Fibroblast of villous mesenchyme (primary cell): Measurements from ENCODE around the gene ADAMTS12. TPM values are rescaled to one million over a fixed set of nuclear protein-coding genes. Genes with fewer than 3 reads are reported as not detected.

ENCODE experiments used
- DNase-seq: peaks from one replicate; pipeline ENCODE4 v3.0.0-alpha.2; 2010; ENCODE audit warnings: low read depth
- H3K4me3 ChIP-seq: 2 replicates; pipeline ENCODE4 v1.5.1; 2011; ENCODE audit warnings: low read depth, mild to moderate bottlenecking, low read length
- total RNA-seq: library from RNA; depleted of rRNA; stranded (reverse); fragments of >200 nt; gene quantifications from 2 replicates; pipeline ENCODE4 v1.2.3, GENCODE V29; 2012
- TF ChIP-seq, protein P1 (sequence below): IDR thresholded peaks from 2 replicates; pipeline ENCODE4 v1.5.1; 2012; ENCODE audit warnings: low read depth, mild to moderate bottlenecking, low read length; ENCODE audit not compliant: insufficient read depth

Gene ADAMTS12
- total RNA-seq, 1 donor: 94.1 TPM

DNA sequence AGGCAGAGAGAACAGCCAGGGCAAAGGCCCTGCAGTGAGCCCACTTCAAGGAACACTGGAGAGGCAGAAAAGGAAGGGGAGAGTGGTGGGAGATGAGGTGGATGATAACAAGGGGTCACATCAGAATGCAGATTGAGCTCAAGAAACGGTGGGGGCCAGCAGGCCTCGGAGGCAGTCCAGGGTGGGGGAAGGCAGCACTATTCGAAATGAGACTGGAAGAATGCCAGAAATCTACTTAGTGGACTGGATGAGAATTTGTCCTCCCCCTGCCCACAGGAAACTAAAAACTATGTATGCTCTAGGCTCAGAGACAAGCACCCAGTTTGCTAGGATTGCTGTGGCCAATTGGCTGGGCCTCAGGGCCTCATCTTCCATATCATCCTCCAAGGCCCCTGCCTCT, 148.7 kb downstream of the ADAMTS12 start:
- TF ChIP-seq, protein P1, sequence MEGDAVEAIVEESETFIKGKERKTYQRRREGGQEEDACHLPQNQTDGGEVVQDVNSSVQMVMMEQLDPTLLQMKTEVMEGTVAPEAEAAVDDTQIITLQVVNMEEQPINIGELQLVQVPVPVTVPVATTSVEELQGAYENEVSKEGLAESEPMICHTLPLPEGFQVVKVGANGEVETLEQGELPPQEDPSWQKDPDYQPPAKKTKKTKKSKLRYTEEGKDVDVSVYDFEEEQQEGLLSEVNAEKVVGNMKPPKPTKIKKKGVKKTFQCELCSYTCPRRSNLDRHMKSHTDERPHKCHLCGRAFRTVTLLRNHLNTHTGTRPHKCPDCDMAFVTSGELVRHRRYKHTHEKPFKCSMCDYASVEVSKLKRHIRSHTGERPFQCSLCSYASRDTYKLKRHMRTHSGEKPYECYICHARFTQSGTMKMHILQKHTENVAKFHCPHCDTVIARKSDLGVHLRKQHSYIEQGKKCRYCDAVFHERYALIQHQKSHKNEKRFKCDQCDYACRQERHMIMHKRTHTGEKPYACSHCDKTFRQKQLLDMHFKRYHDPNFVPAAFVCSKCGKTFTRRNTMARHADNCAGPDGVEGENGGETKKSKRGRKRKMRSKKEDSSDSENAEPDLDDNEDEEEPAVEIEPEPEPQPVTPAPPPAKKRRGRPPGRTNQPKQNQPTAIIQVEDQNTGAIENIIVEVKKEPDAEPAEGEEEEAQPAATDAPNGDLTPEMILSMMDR: no peak
- no peak overlapping the region for H3K4me3 ChIP-seq
- DNase-seq: no peak

DNA sequence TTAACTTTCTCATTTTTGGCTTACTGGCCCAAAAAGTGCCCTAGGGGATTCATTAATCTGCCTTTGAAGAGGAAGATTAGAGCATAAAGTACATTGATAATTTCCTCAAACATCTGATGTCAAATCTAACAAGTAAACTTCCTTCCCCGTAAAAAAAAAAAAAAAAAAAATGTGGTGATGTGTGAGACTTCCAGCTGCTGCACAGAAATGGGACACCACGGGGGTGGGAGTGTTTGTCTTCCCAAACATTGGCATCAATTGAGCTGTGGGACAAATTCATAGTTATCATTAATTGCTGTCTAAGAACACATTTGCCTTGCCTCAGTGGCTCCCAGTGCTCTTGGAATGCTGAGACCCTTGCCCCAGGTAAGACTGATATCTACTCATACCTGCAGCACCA, 149.6 kb downstream of the ADAMTS12 start:
- H3K4me3 ChIP-seq: no peak overlapping the region
- no peak for DNase-seq
- TF ChIP-seq, protein P1: no peak

DNA sequence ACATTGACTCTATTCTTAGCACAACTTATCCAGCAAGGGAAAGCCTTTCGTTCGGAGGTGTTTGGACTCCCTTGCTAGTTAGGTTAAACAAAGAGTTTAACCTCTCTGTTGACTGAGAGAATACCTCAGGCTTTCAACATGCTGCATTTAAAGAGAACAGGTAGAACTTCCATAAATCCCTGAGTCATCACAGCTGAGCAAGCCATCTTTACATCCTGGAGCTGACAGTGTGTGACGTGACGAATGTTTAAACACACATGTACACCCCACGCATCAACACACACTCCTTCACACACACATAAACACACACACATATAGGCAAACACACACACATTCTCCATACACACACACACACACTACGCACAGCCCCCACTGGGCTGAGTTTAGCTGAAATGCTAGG, 152.8 kb downstream of the ADAMTS12 start:
- DNase-seq: no peak
- TF ChIP-seq, protein P1: no peak
- H3K4me3 ChIP-seq: no peak overlapping the region

DNA sequence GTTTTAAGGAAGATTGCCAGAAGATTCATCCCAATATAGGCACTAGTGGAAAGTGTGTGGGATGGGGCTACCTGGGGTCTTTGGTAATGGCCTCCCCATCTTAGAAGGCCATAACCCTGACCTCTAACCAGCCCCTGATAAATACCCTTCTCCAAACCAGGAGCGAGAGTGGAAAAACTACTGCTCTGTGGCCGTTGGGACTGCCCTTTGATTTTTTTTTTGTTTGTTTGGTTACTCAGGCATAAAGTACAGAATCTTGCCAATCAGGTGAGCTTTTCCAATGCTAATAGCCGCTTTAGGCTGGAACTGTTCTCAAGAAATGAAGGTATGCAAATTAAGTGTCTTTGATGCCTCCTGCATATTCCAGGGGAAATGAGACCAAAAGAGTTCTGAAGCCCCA, 153.7 kb downstream of the ADAMTS12 start:
- H3K4me3 ChIP-seq: no peak overlapping the region
- DNase-seq: no peak
- TF ChIP-seq, protein P1: no peak

DNA sequence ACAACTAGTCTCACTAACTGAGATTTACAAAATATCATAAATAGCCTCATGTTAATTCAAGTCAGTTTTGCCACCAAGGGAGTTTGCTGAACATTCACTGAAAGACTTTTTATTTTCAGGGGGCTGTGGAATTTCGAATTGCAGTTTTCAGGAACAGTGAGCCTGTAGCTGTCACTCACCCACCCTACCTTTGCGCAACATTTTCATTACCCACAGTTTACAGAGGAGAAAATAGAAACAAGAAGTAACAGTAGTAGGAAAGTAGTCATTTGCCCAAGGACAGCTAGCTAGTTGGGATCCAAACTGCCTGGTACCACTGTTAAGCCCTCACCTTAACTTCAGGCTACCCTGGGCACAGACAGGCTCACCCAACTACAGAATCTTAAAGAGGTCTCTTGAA, 154.1 kb downstream of the ADAMTS12 start:
- TF ChIP-seq, protein P1: no peak
- DNase-seq: peak; percentile 25

DNA sequence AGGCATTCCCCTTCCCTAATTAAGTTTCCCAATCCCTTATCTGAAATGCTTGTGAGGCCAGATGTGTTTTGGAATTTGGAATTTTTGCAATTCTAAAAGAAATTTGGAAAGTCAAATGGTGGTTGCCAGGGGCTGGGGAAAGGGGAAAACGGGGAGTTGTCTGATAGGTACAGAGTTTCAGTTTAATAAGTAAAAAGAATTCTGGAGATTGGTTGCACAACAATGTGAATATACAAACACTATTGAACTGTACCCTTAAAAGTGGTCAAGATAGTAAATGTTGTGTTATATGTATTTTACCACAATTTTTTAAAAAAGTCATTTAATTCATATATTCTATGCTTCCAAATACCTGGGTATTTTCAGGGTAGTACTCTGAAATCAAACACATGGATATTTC, 154.5 kb downstream of the ADAMTS12 start:
- H3K4me3 ChIP-seq: no peak overlapping the region
- peak; percentile 34 for DNase-seq
- TF ChIP-seq, protein P1: no peak

More for the DNA sequence above, 154.1 kb downstream of the ADAMTS12 start:
- H3K4me3 ChIP-seq: no peak overlapping the region

DNA sequence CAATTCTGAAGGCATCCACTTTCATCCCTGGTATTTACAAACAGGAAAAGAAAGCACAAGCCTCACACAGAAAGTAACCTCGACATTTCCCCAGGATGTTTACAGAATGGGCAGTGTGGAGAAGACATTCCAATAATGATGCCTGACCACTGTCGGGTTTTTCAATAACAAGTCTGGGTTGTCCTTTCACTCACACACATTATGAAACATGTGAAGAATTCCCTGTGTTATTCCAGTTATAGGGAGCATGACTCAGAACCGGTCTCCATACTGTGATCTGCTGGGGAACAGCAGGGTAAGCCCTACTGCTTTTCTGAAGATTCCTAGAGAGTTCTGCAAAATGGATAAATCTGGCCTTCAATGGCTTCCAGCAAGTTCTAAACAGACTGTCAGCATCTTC, 155.3 kb downstream of the ADAMTS12 start:
- peak; percentile 97 for DNase-seq
- TF ChIP-seq, protein P1: no peak

More for the DNA sequence above, 155.3 kb downstream of the ADAMTS12 start:
- no peak overlapping the region for H3K4me3 ChIP-seq
